Adrenal gland (tissue), 12 donors: ENCODE results near the gene PALB2. TPM values are rescaled to one million over a fixed set of nuclear protein-coding genes. Genes with fewer than 3 reads are reported as not detected.

Experiments used
- DNase-seq, 7 donors: peaks; one replicate each; pipeline ENCODE4 v3.0.0-alpha.2; 2019 to 2020
- H3K27ac ChIP-seq, 5 donors: fragments of 200-600 bp; sonication (generic) in 4 of 5; 1 replicate in 3 of 5; 2 replicates in 2 of 5; pipeline versions ENCODE4 v1.5.1 to v1.8.0; 2016 to 2020; ENCODE audit warnings: mild to moderate bottlenecking in 1 of 5
- H3K27me3 ChIP-seq: fragments of 200-600 bp; 2 replicates; pipeline ENCODE4 v1.8.0; 2021
- H3K36me3 ChIP-seq, 2 donors: fragments of 200-600 bp; replicated peaks in 1 of 2; 1 replicate in 1 of 2; 2 replicates in 1 of 2; pipeline versions ENCODE4 v1.5.1 to v1.8.0; 2018 to 2022
- H3K4me1 ChIP-seq, 2 donors: fragments of 200-600 bp; replicated peaks in 1 of 2; 1 replicate in 1 of 2; 2 replicates in 1 of 2; pipeline versions ENCODE4 v1.5.1 to v1.8.0; 2018 to 2021
- H3K4me3 ChIP-seq, 4 donors: fragments of 200-600 bp; sonication (generic) in 3 of 4; one replicate each; pipeline ENCODE4 v1.5.1; 2016 to 2018
- H3K9me3 ChIP-seq, 3 donors: fragments of 200-600 bp; sonication (generic) in 1 of 3; replicated peaks in 1 of 3; 1 replicate in 2 of 3; 2 replicates in 1 of 3; pipeline versions ENCODE4 v1.5.1 to v1.8.0; 2016 to 2021
- CTCF ChIP-seq, 6 experiments: fragments of 450-650 bp in 4 of 6; fragments of 200-600 bp in 2 of 6; sonication (generic) in 1 of 6; IDR thresholded peaks; 1 replicate in 5 of 6; 2 replicates in 1 of 6; pipeline versions ENCODE4 v1.5.1 to v1.8.0; 2016 to 2021; ENCODE audit warnings: antibody characterized with exemption in 6 of 6, mild to moderate bottlenecking in 2 of 6, moderate library complexity in 1 of 6
- POLR2A ChIP-seq, 2 donors: fragments of 450-650 bp; IDR thresholded peaks; one replicate each; pipeline ENCODE4 v1.6.1; 2017; ENCODE audit warnings: antibody characterized with exemption in 2 of 2, mild to moderate bottlenecking in 2 of 2, moderate library complexity in 1 of 2
- WGBS, 4 donors: extraction: QIAGEN DNeasy Blood & Tissue Kit in 2 of 4; methylation state at CpG; one replicate each; pipeline versions ENCODE4 v1.1.5 to v1.1.7; 2013 to 2017; 5-methylcytosine and 5-hydroxymethylcytosine counted together
- intact Hi-C, 2 donors: fragments of 100-400 bp; cut with DNase I; formaldehyde crosslinking; loops; one replicate each; pipeline versions ENCODE4 v1.14.1 to v1.15.0; 2022 to 2023
- polyA plus RNA-seq, 3 donors: library from polyadenylated mRNA; stranded (reverse); fragments of 200-250 nt in 2 of 3; fragments of 350-450 nt in 1 of 3; fragmentation: Illumina TruSeq in 1 of 3; extraction: RNeasy Lipid Tissue Mini Kit (QIAGEN cat#74804) in 1 of 3; gene quantifications; one replicate each; pipeline ENCODE4 v1.2.3, GENCODE V29; 2013 to 2014
- total RNA-seq, 9 donors: library from RNA; depleted of rRNA in 4 of 9; stranded (reverse); fragments of >200 nt in 4 of 9; fragments of 120-200 nt in 1 of 9; fragmentation: NEBNext Ultra II Directional in 1 of 9; extraction: Animal tissue kit (Norgen Biotek cat#: 25700) in 1 of 9; gene quantifications; one replicate each; pipeline versions ENCODE4 v1.1.0 to v1.2.4, GENCODE V29; 2013 to 2023
- donor health status: healthy with polysubstance abuse.
- donor health status: Bipolar disorder and iron deficiency.
- donor health status: DM: yes; HTN: yes; CAD: no.
- donor health status: DM: no; HTN: no; CAD: no.
- donor health status: DM: no; HTN: no; CAD: no.
- donor health status: DM: yes; HTN: yes; CAD: no.

PALB2 gene
- total and polyA plus RNA-seq, 12 donors: 2.8 to 16.4 (median 10.4) TPM

DNA sequence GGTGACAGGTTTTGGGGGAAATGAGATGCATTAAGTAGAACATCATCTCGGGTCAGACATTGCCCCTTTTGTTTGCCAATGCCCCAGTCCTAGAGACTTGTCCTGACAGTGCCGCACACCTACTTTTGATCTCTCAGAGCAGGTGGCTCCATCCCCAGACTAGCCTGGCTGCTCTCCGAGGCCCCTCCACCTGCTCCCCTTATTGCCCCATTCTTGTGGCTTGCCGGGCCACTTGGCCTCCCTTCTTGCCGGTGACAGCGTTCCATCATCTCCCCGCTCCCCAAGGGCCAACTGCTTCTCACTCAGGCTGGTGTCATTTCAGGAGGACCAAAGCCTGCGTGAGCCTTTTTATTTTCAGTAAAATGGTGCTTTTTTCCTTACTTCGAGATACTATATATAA lies 68.7 kb downstream of the PALB2 start:
- TF ChIP-seq CTCF (IDR thresholded peaks at IDR 0.05) (no peak), POLR2A (IDR thresholded peaks at IDR 0.05) (no peak)
- intact Hi-C loops: no loop called here
- no peak overlapping the region for H3K4me3 ChIP-seq
- WGBS, 4 donors: 93 to 95% (median 93%) methylated on average over 9 of the region's 9 CpGs
- no peak for DNase-seq
- H3K27me3 ChIP-seq: no peaks in the 10 kb centered on the region
- peaks cover 0 to 67% of the 10 kb centered on the region in 2 donors for H3K36me3 ChIP-seq
- H3K27ac ChIP-seq: no peak overlapping the region
- no peaks in the 10 kb centered on the region for H3K9me3 ChIP-seq
- H3K4me1 ChIP-seq: no peaks in the 10 kb centered on the region

DNA sequence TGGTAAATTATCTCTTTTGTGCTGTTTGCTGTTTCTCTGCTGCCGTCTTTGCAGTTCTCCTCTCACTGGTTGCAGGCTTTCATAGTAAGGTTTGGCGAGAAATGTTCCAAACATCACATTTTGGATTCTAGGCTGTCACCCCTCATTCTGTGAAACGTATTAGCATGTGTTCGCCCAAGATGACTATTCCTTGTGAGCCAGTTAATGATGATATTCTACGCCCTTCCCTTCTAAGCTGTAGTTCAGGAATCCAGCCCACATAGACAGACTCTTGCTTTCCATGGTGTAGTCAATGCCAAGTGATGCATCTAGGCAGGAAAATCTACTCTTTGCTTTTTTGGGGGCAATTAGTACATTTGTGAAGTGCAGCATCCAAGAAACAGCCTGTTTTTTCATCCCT lies 69.2 kb downstream of the PALB2 start:
- WGBS, 4 donors: 93 to 95% (median 94%) methylated on average over 5 of the region's 5 CpGs
- H3K9me3 ChIP-seq: no peaks in the 10 kb centered on the region
- no peak for TF ChIP-seq POLR2A (IDR thresholded peaks at IDR 0.05)
- TF ChIP-seq CTCF (IDR thresholded peaks at IDR 0.05): no peak
- no peaks in the 10 kb centered on the region for H3K27me3 ChIP-seq
- peaks cover 0 to 72% of the 10 kb centered on the region in 2 donors for H3K36me3 ChIP-seq
- DNase-seq: no peak
- intact Hi-C loops: no loop called here
- H3K27ac ChIP-seq: no peak overlapping the region
- no peak overlapping the region for H3K4me3 ChIP-seq
- H3K4me1 ChIP-seq: no peaks in the 10 kb centered on the region

DNA sequence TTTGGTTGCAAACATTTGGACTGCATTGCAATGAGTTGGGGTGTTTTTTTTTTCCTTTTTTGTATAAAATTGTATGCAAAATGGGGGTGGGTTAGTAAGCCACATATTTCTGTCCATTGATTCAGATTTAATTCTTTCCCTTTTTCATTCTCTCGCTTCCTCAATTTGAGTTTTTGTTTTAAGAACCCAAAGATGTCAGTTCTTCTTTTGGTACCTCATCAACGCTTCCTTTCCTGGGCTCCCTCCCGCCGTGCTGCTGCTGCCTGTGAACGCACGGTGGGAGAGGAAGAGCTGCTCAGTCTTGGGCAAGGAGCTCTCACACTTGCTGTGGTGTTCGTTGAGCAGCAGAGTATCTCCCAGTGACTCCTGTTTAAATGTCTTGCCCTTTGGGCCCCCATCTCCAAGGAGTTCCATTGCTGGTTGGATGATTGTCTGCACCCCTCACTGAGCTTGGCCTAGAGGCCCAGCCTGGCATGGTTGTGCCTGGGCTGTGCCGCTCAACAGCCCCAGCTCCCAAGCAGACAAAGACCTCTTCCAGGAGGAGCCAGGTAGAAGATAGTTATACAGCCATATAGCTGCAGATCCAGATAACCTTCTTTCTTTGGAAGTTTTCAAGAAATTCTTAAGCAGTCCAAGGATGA lies 70.0 kb downstream of the PALB2 start:
- Histone ChIP-seq H3K9me3 (no peaks in the 10 kb centered on the region), H3K27me3 (no peaks in the 10 kb centered on the region), H3K4me1 (no peaks in the 10 kb centered on the region), H3K36me3 (peaks cover 0 to 79% of the 10 kb centered on the region in 2 donors), H3K27ac (no peak overlapping the region), H3K4me3 (no peak overlapping the region)
- DNase-seq: no peak
- intact Hi-C loops: no loop called here
- WGBS, 4 donors: 79 to 86% (median 81%) methylated on average over 8 of the region's 8 CpGs
- no peak for TF ChIP-seq CTCF (IDR thresholded peaks at IDR 0.05)
- TF ChIP-seq POLR2A (IDR thresholded peaks at IDR 0.05): no peak

GRCh38 chr16:23567602-23568001 lies 73.5 kb downstream of the PALB2 start:
- H3K27ac ChIP-seq: no peak overlapping the region
- no peak for TF ChIP-seq CTCF (IDR thresholded peaks at IDR 0.05)
- TF ChIP-seq POLR2A (IDR thresholded peaks at IDR 0.05): no peak
- no peaks in the 10 kb centered on the region for H3K27me3 ChIP-seq
- WGBS, 4 donors: 92 to 96% (median 94%) methylated on average over 3 of the region's 3 CpGs
- H3K9me3 ChIP-seq: no peaks in the 10 kb centered on the region
- no peak for DNase-seq
- intact Hi-C loops: no loop called here
- peaks cover 0 to 98% of the 10 kb centered on the region in 2 donors for H3K36me3 ChIP-seq
- no peaks in the 10 kb centered on the region for H3K4me1 ChIP-seq
- no peak overlapping the region for H3K4me3 ChIP-seq
